DND-41 (cell line): Measurements from ENCODE around the gene RHOF.

Source experiments
- CTCF ChIP-seq: IDR thresholded peaks from 2 replicates; pipeline ENCODE4 v1.5.1; 2012; ENCODE audit warnings: borderline replicate concordance, low read length, moderate library complexity, mild to moderate bottlenecking; ENCODE audit not compliant: poor library complexity, severe bottlenecking; ENCODE audit errors: extremely low read depth
- EZH2 ChIP-seq: IDR thresholded peaks from 3 replicates; pipeline ENCODE4 v1.6.1; 2012; ENCODE audit warnings: borderline replicate concordance, low read depth, mild to moderate bottlenecking, moderate library complexity, low read length, inconsistent platforms; ENCODE audit not compliant: severe bottlenecking

- no peak for TF ChIP-seq CTCF
- no peak for TF ChIP-seq EZH2
Measured at GRCh38 chr12:121748218-121748570, 45.3 kb downstream of the RHOF start.
